ENCODE results near the gene SLC38A1. TPM values are rescaled to one million over a fixed set of nuclear protein-coding genes. Genes with fewer than 3 reads are reported as not detected.
"Not testable (repeated sequence)": the region's sequence is repeated elsewhere in the genome, so short reads cannot be mapped to it uniquely, and the experiment has no call there.

The SLC38A1 gene
- total RNA-seq, 4 donors from 2014 or later = 237 to 472 (median 339) TPM

DNA sequence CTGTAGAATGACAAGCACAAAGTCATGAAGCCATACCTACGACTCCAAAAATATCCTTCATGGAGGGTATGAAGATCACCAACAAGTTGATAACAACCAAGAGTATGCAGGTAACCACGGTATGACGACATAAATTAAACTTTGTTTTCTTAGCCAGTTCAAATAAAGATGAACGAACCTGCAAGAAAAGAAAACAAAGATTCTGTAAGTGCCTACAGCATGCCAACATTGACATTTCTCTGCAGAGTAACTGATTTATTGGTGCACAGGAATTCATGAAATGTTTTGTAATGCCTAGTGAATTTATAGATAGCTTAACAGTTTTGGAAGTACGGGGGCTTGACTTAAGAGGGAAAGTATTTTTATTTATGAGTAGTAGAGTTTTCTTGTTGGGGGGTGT lies 71.0 kb downstream of the SLC38A1 start:
- in situ Hi-C loops (cut with MboI; ENCODE audit: low sequenced_read_pairs in 4 of 4) = no loop called here
- ATAC-seq = no peak
- intact Hi-C loops (cut with DNase I; ENCODE audit: low total_unique reads) = no loop called here
- no peak for DNase-seq
- Histone ChIP-seq H3K36me3 (peaks cover 0 to 64% of the 10 kb centered on the region in 2 donors), H3K27ac (no peak overlapping the region), H3K27me3 (no peaks in the 10 kb centered on the region), H3K4me3 (no peak overlapping the region), H3K4me1 (peaks cover 4 to 12% of the 10 kb centered on the region in 2 donors), H3K9me3 (no peaks in the 10 kb centered on the region)
- TF ChIP-seq, protein P1, sequence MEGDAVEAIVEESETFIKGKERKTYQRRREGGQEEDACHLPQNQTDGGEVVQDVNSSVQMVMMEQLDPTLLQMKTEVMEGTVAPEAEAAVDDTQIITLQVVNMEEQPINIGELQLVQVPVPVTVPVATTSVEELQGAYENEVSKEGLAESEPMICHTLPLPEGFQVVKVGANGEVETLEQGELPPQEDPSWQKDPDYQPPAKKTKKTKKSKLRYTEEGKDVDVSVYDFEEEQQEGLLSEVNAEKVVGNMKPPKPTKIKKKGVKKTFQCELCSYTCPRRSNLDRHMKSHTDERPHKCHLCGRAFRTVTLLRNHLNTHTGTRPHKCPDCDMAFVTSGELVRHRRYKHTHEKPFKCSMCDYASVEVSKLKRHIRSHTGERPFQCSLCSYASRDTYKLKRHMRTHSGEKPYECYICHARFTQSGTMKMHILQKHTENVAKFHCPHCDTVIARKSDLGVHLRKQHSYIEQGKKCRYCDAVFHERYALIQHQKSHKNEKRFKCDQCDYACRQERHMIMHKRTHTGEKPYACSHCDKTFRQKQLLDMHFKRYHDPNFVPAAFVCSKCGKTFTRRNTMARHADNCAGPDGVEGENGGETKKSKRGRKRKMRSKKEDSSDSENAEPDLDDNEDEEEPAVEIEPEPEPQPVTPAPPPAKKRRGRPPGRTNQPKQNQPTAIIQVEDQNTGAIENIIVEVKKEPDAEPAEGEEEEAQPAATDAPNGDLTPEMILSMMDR (IDR thresholded peaks at IDR 0.05 in 4 of 5, conservative IDR thresholded peaks at IDR 0.05 in 1 of 5) = no peak
- TF ChIP-seq POLR2A (IDR thresholded peaks at IDR 0.05) = no peak

DNA sequence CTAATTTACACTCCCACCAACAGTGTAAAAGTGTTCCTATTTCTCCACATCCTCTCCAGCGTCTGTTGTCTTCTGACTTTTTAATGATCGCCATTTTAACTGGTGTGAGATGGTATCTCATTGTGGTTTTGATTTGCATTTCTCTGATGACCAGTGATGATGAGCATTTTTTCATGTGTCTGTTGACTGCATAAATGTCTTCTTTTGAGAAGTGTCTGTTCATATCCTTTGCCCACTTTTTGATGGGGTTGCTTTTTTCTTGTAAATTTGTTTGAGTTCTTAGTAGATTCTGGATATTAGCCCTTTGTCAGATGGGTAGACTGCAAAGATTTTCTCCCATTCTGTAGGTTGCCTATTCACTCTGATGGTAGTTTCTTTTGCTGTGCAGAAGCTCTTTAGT lies 78.3 kb downstream of the SLC38A1 start:
- peaks cover 0 to 18% of the 10 kb centered on the region in 2 donors for H3K36me3 ChIP-seq
- intact Hi-C loops (cut with DNase I; ENCODE audit: low total_unique reads); in situ Hi-C loops (cut with MboI; ENCODE audit: low sequenced_read_pairs in 4 of 4); H3K9me3 ChIP-seq; ATAC-seq; H3K27ac ChIP-seq; H3K27me3 ChIP-seq; H3K4me3 ChIP-seq; DNase-seq: not testable (repeated sequence)
- peaks cover 0 to 18% of the 10 kb centered on the region in 2 donors for H3K4me1 ChIP-seq

DNA sequence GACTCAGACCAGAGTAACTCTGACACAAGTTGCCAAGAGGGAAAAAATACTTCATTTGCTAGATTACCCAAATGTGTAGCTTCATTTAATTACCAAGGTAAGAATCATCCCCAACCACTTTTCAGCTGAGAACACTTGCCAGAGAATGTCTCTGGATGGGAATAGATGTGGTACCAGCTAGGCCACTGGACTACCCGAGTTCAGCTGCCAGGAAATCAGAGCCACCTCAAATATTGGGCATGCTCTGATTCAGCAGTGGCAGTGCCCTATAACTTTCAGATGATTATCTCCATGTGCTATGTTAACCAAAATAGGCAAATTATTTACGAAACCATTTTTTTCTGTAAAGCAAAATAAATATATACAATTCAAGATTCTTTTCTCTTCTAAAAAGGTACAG lies 80.7 kb downstream of the SLC38A1 start:
- peaks cover 0 to 18% of the 10 kb centered on the region in 2 donors for H3K4me1 ChIP-seq
- in situ Hi-C loops (cut with MboI; ENCODE audit: low sequenced_read_pairs in 4 of 4) (no loop called here), intact Hi-C loops (cut with DNase I; ENCODE audit: low total_unique reads) (no loop called here)
- DNase-seq (no peak), ATAC-seq (no peak)
- no peaks in the 10 kb centered on the region for H3K36me3 ChIP-seq
- H3K4me3 ChIP-seq = no peak overlapping the region
- no peaks in the 10 kb centered on the region for H3K27me3 ChIP-seq
- TF ChIP-seq POLR2A (IDR thresholded peaks at IDR 0.05) = no peak
- TF ChIP-seq, protein P1 (IDR thresholded peaks at IDR 0.05 in 4 of 5, conservative IDR thresholded peaks at IDR 0.05 in 1 of 5) = no peak
- H3K27ac ChIP-seq = no peak overlapping the region
- no peaks in the 10 kb centered on the region for H3K9me3 ChIP-seq

DNA sequence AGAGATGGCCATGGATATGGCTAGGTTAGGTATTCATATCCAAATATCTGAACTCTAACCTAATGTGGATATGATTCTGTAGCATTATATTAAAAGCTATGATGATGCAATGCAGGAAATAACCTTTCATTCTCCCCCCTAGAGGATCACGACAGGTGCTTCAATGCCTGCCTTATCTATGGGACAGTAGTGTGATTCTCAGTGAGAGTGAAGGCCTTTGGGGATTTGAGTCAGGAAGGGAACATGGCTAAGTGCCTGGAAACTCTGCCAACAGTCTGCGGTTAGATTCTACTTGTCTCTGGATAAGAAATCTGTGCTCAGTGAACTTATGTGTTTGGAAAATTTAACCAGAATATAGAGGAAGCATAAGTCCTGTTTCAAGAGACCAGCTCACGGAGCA lies 81.8 kb downstream of the SLC38A1 start:
- Histone ChIP-seq H3K9me3 (no peaks in the 10 kb centered on the region), H3K4me3 (no peak overlapping the region), H3K36me3 (no peaks in the 10 kb centered on the region), H3K27ac (no peak overlapping the region), H3K4me1 (peaks cover 0 to 18% of the 10 kb centered on the region in 2 donors), H3K27me3 (no peaks in the 10 kb centered on the region)
- peak; percentile 48 to 52 for ATAC-seq
- intact Hi-C loops (cut with DNase I; ENCODE audit: low total_unique reads) = no loop called here
- in situ Hi-C loops (cut with MboI; ENCODE audit: low sequenced_read_pairs in 4 of 4) = no loop called here
- peak in 1 of 2 donors; percentile 34 for DNase-seq
- no peak for TF ChIP-seq POLR2A (IDR thresholded peaks at IDR 0.05)
- TF ChIP-seq, protein P1 (IDR thresholded peaks at IDR 0.05 in 4 of 5, conservative IDR thresholded peaks at IDR 0.05 in 1 of 5) = no peak

DNA sequence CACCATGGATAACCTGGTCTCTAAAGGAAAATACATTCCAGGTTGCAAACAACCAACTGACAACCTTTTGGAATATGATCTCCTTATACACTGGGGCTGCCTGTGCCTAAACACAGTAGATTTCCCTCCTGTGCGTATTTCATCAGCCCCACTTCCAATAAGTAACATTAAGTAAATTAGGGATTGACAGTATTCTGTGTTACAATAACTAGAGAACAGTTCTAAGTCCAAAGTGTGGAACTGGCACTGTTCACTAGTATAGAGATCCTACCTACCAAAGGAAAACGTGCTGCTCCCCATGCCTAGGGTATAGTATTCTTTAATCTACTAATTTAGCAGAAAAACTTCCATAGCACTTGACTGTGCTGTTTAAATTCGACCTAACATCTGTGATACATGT lies 82.8 kb downstream of the SLC38A1 start:
- intact Hi-C loops (cut with DNase I; ENCODE audit: low total_unique reads) (no loop called here), in situ Hi-C loops (cut with MboI; ENCODE audit: low sequenced_read_pairs in 4 of 4) (no loop called here)
- no peak overlapping the region for H3K4me3 ChIP-seq
- TF ChIP-seq, protein P1 (IDR thresholded peaks at IDR 0.05 in 4 of 5, conservative IDR thresholded peaks at IDR 0.05 in 1 of 5) = no peak
- TF ChIP-seq POLR2A (IDR thresholded peaks at IDR 0.05) = no peak
- DNase-seq (no peak), ATAC-seq (no peak)
- H3K36me3 ChIP-seq = no peaks in the 10 kb centered on the region
- no peak overlapping the region for H3K27ac ChIP-seq
- H3K9me3 ChIP-seq = no peaks in the 10 kb centered on the region
- peaks cover 0 to 18% of the 10 kb centered on the region in 2 donors for H3K4me1 ChIP-seq
- no peaks in the 10 kb centered on the region for H3K27me3 ChIP-seq
